ENCODE measurements around the gene HLA-DPB1. TPM values are rescaled to one million over a fixed set of nuclear protein-coding genes. Genes with fewer than 3 reads are reported as not detected.

Gene HLA-DPB1
- not detected in 5 replicates for total RNA-seq (2022; extraction: Qiagen RNA extraction)

GRCh38 chr6:33075568-33076405 is at the start of gene HLA-DPB1:
Gene HLA-DPB1, plus strand, starts transcription at chr6:33075990. Its CDS starts 52 bp downstream, at chr6:33076042.

GRCh38 chr6:33073431-33073871 is 2.3 kb upstream of the HLA-DPB1 start, which contains the start of gene HLA-DPA1:
Gene HLA-DPA1, minus strand, starts transcription at chr6:33073649.

Other genes with a start within 250 kb of the HLA-DPB1 start
- 10.6 to 24.0 TPM (median 19.8 TPM) in 5 replicates for gene TAP2, start 237.3 kb upstream of the HLA-DPB1 start, total RNA-seq (2022; extraction: Qiagen RNA extraction)
- gene PSMB8, start 231.9 kb upstream of the HLA-DPB1 start, total RNA-seq (2022; extraction: Qiagen RNA extraction): 20.3 to 22.9 TPM (median 21.4 TPM) in 5 replicates
- gene TAP1, start 222.3 kb upstream of the HLA-DPB1 start, total RNA-seq (2022; extraction: Qiagen RNA extraction): 33.2 to 38.3 TPM (median 34.9 TPM) in 5 replicates
- 15.7 to 25.5 TPM (median 18.9 TPM) in 5 replicates for gene PSMB9, start 221.8 kb upstream of the HLA-DPB1 start, total RNA-seq (2022; extraction: Qiagen RNA extraction)
- gene HLA-DMB, start 135.0 kb upstream of the HLA-DPB1 start, total RNA-seq (2022; extraction: Qiagen RNA extraction): 1.5 to 2.5 TPM (median 1.6 TPM) in 5 replicates
- gene HLA-DMA, start 122.9 kb upstream of the HLA-DPB1 start, total RNA-seq (2022; extraction: Qiagen RNA extraction): 2.4 to 3.6 TPM (median 2.7 TPM) in 5 replicates
- gene BRD2, start 107.4 kb upstream of the HLA-DPB1 start, total RNA-seq (2022; extraction: Qiagen RNA extraction): 121 to 148 TPM (median 126 TPM) in 5 replicates
- 0.14 TPM in 1 of 5 replicates, not detected in the others for gene HLA-DOA, start 66.4 kb upstream of the HLA-DPB1 start, total RNA-seq (2022; extraction: Qiagen RNA extraction)
- 0.05 to 0.22 TPM in 2 of 5 replicates, not detected in the others for gene HLA-DPA1, start 2.3 kb upstream of the HLA-DPB1 start, total RNA-seq (2022; extraction: Qiagen RNA extraction)
- 0.52 to 1.2 TPM (median 0.92 TPM) in 5 replicates for gene COL11A2, start 116.5 kb downstream of the HLA-DPB1 start, total RNA-seq (2022; extraction: Qiagen RNA extraction)
- 18.0 to 24.0 TPM (median 21.6 TPM) in 5 replicates for gene RXRB, start 124.7 kb downstream of the HLA-DPB1 start, total RNA-seq (2022; extraction: Qiagen RNA extraction)
- gene SLC39A7, start 124.9 kb downstream of the HLA-DPB1 start, total RNA-seq (2022; extraction: Qiagen RNA extraction): 111 to 117 TPM (median 113 TPM) in 5 replicates
- 12.9 to 17.5 TPM (median 16.9 TPM) in 5 replicates for gene HSD17B8, start 128.7 kb downstream of the HLA-DPB1 start, total RNA-seq (2022; extraction: Qiagen RNA extraction)
- gene RING1, start 132.5 kb downstream of the HLA-DPB1 start, total RNA-seq (2022; extraction: Qiagen RNA extraction): 19.3 to 27.2 TPM (median 25.7 TPM) in 5 replicates
- gene VPS52, start 195.9 kb downstream of the HLA-DPB1 start, total RNA-seq (2022; extraction: Qiagen RNA extraction): 14.1 to 20.3 TPM (median 17.1 TPM) in 5 replicates
- gene RPS18, start 196.1 kb downstream of the HLA-DPB1 start, total RNA-seq (2022; extraction: Qiagen RNA extraction): 2,485 to 2,639 TPM (median 2,575 TPM) in 5 replicates
- gene B3GALT4, start 201.1 kb downstream of the HLA-DPB1 start, total RNA-seq (2022; extraction: Qiagen RNA extraction): 0.42 to 0.93 TPM (median 0.72 TPM) in 5 replicates
- gene WDR46, start 213.2 kb downstream of the HLA-DPB1 start, total RNA-seq (2022; extraction: Qiagen RNA extraction): 55.2 to 60.7 TPM (median 56.9 TPM) in 5 replicates
- 98.0 to 128 TPM (median 112 TPM) in 5 replicates for gene PFDN6, start 213.6 kb downstream of the HLA-DPB1 start, total RNA-seq (2022; extraction: Qiagen RNA extraction)
- gene RGL2, start 223.0 kb downstream of the HLA-DPB1 start, total RNA-seq (2022; extraction: Qiagen RNA extraction): 11.1 to 16.5 TPM (median 15.2 TPM) in 5 replicates
- 39.1 to 43.3 TPM (median 40.3 TPM) in 5 replicates for gene TAPBP, start 238.1 kb downstream of the HLA-DPB1 start, total RNA-seq (2022; extraction: Qiagen RNA extraction)
- 2.3 to 4.3 TPM (median 4.1 TPM) in 5 replicates for gene ZBTB22, start 241.8 kb downstream of the HLA-DPB1 start, total RNA-seq (2022; extraction: Qiagen RNA extraction)
- gene DAXX, start 247.0 kb downstream of the HLA-DPB1 start, total RNA-seq (2022; extraction: Qiagen RNA extraction): 34.7 to 45.1 TPM (median 36.7 TPM) in 5 replicates